OCI-M2 (cell line): ENCODE measurements around the gene CCSER1.
"Not testable (repeated sequence)": the region's sequence is repeated elsewhere in the genome, so short reads cannot be mapped to it uniquely, and the experiment has no call there.

ENCODE experiments used
- DNase-seq: peaks from one replicate; lab custom pipeline; 2025; ENCODE audit not compliant: unreplicated experiment; lab: John Stamatoyannopoulos, UW

CCSER1 gene

GRCh38 chr4:90281541-90282355 lies 154.6 kb downstream of the CCSER1 start:
- no peak for DNase-seq

DNA sequence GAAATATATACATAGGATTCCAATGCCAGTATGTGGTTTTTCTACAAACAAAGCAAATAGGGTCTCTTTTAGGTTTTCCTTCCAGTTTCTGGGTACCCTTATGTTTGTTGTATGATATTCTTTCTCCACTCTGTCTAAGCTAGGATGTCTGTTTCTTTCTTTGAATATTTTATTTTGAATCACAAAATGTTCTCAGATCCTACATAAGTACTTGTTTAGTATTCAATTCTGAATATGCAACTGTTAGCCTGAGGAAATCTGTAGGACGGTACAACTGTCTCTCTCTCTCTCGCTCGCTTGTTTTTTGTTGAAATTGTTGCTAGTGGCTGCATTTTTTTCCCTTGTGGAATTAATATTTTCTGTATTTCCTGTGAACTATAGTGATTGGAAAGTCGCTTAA lies 163.2 kb downstream of the CCSER1 start:
- DNase-seq = no peak

GRCh38 chr4:90292438-90292837 lies 165.2 kb downstream of the CCSER1 start:
- DNase-seq = no peak

GRCh38 chr4:90293320-90293719 lies 166.1 kb downstream of the CCSER1 start:
- DNase-seq = no peak

GRCh38 chr4:90299373-90299772 lies 172.2 kb downstream of the CCSER1 start:
- no peak for DNase-seq

DNA sequence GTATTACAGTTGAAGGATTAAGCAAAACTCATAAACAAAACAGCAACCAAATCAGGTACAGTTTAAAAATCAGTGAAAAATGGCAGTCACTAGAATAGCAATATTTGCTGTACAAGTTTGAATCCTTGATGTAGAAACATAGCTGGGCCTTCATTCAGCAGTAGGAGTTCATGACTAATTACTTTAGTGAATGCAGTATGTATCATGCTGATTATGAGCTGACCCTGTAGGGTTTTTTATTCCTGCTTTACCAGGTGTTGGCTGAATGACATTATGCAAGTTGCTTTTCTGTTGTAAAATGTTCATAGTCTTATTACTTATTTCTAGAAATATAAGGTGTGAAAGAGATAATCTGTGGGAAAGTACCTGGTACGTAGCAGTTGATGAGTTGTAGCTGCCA lies 179.6 kb downstream of the CCSER1 start:
- DNase-seq = no peak

DNA sequence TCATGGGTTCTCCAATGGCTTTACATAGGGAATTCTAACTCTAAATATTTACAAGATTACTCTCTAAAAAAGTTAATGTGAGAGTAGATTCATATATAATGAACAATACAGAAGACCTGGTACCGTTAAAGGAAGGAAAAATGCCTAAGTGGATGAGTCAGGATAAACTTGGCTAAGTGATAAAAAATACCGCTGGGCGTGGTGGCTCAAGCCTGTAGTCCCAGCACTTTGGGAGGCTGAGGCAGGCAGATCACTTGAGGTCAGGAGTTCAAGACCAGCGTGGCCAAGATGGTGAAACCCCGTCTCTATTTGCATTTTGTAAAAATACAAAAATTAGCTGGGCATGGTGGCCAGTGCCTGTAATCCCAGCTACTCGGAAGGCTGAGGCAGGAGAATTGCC lies 189.9 kb downstream of the CCSER1 start:
- DNase-seq = not testable (repeated sequence)

GRCh38 chr4:90317785-90318184 lies 190.6 kb downstream of the CCSER1 start:
- DNase-seq = no peak

DNA sequence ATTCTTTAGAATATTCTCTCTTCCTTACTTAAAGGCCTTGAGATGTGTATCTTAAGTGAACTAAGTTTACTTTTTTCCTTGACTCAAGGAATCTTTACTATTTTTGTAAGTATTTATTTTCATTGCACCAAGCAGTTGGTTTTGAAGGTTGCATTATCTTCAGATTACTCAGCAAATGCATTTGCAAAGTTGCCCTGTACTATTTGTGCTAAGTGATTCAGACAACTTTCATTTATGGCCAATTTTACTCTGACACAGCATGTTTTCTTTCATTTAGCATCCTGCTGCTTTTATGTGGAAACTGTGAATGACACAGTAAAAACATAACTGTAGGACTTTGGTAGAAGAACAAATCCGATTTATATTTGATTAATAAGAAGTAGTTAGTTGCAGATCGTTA lies 191.0 kb downstream of the CCSER1 start:
- DNase-seq = no peak

- DNase-seq = no peak
Observed at GRCh38 chr4:90328558-90328957, 201.4 kb downstream of the CCSER1 start.

DNA sequence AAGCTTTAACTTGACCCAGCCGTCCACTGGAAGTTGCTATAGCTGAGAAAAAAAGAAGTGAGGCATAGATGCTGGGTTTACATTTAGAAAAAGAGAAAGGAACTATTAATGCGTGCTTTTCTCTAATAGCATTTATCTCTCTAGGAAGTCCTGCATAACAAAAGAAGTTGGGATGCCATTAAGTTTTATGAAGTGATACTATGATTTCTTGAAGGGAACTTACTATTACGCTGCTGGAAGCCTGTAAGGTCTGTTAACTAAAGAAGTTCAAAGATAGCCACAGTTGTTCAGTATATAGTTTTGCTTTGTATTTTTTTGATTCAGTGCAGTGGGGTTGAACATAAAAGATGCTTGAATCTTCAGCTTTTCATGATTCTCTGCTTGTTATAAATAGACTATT lies 203.4 kb downstream of the CCSER1 start:
- no peak for DNase-seq

DNA sequence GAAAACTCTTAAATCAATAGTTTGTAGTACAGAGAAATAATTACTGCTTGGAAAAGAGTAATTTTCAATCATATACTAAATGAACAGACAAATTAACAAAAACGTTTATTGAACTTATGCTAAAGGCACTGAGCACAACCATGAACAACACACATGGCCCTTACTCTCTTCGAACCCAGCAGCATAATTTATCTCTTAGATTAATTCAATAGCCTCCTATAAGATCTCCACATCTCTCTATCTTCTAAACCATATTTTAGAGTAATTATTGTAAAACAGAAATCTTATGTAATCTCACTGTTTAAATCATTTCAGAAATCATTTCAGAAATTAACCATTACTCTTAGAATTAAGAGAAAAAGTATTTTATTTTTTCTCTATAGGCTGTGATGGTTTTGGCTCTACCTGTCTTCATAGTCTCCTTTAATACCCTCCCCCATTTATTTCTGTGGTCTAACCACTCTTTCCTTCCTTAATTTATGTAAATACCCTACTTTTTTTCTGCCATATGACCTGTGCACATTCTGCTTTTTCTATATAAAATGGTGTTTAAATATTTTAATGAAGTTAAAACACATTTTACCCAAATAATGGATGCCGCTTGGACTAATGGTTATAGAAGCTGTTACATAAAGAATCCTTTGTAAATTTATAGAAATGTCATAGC lies 218.5 kb downstream of the CCSER1 start:
- no peak for DNase-seq

- no peak for DNase-seq
Observed at GRCh38 chr4:90349636-90350035, 222.4 kb downstream of the CCSER1 start.

GRCh38 chr4:90357117-90357710 lies 230.0 kb downstream of the CCSER1 start:
- DNase-seq = no peak

GRCh38 chr4:90375081-90375480 lies 247.9 kb downstream of the CCSER1 start:
- DNase-seq = no peak

GRCh38 chr4:90393215-90393614 lies 266.0 kb downstream of the CCSER1 start:
- no peak for DNase-seq

DNA sequence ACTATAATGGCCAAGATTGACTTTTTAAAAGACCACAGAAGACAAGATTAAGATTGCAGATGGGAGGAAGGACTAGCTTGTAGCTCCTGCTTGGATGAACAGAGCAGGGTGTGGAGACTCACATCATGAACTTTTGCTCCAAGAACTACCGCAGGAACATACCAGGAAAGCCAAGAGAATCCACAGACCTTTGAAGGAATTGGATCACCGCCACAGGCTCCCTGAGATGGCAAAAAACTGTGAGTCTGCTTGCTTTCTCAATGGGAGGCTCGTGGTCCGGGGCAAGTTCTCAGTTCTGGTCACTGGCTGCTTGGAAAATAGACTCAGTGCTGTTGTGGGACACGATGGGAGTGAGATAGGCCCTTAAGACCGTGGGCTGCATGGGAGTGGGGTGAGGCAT lies 276.6 kb downstream of the CCSER1 start:
- no peak for DNase-seq

- not testable (repeated sequence) for DNase-seq
Observed at GRCh38 chr4:90407897-90408296, 280.7 kb downstream of the CCSER1 start.

DNA sequence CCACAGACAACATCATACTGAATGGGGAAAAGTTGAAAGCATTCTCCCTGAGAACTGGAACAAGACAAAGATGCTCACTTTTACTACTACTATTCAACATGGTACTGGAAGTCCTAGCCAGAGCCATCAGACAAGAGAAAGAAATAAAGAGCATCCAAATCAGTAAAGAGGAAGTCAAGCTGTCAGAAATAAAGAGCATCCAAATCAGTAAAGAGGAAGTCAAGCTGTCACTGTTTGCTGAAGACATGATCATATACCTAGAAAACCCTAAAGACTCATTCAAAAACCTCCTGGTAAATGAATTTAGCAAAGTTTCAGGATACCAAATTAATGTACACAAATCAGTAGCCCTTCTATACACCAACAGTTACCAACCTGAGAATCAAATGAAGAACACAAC lies 285.6 kb downstream of the CCSER1 start:
- not testable (repeated sequence) for DNase-seq

DNA sequence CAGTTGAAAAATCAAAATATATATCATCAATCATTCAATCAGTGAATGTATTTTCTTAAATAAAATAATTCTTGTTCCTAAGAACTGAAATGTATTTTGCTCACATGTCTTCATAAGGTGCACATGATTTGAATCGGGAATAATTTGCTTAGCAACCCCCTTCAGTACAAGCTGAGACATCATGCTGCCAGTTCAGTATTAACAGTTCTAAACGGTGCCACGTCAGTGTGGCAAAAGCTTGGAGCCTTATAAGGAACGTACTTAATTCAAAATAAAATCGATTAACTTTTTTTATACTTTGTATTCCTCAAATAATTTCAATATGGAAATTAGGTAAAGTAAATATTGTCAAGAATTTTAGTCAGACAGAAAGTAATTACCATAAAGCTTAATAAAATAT lies 287.9 kb downstream of the CCSER1 start:
- no peak for DNase-seq

DNA sequence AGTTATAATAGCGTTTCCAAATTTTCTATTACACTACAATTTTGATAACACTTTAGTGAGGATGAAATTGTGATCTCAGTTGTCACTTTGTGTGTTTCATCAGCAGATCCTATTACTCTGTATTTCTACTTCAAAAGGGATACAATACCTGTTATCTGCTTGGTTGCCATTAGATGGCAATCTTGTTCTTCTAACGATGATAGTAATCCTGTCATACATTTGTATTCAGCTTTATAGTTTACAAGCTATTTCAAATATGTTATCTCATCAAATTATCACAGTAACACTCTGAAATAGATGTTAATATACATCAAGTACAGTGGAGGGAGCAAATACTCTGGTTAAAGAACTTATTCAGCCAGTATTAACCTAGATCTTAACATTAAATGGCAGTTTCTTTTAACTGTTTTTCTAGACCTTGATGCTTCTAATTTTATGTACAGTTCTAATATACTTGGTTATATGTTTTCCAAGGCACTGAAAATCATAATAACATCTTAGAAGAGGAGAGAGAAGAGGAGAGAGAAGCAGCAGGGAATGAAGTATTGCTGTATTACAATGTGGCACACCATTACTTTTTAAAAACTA lies 292.0 kb downstream of the CCSER1 start:
- no peak for DNase-seq

- no peak for DNase-seq
Observed at GRCh38 chr4:90421161-90421560, 294.0 kb downstream of the CCSER1 start.
